ENCODE measurements around the gene FGFR3.
A peak's percentile ranks its signal among the peaks of the same experiment; 100 is the strongest.

The FGFR3 gene

GRCh38 chr4:1760521-1761071, 32.5 kb upstream of the FGFR3 start:
- TF ChIP-seq, protein P1, sequence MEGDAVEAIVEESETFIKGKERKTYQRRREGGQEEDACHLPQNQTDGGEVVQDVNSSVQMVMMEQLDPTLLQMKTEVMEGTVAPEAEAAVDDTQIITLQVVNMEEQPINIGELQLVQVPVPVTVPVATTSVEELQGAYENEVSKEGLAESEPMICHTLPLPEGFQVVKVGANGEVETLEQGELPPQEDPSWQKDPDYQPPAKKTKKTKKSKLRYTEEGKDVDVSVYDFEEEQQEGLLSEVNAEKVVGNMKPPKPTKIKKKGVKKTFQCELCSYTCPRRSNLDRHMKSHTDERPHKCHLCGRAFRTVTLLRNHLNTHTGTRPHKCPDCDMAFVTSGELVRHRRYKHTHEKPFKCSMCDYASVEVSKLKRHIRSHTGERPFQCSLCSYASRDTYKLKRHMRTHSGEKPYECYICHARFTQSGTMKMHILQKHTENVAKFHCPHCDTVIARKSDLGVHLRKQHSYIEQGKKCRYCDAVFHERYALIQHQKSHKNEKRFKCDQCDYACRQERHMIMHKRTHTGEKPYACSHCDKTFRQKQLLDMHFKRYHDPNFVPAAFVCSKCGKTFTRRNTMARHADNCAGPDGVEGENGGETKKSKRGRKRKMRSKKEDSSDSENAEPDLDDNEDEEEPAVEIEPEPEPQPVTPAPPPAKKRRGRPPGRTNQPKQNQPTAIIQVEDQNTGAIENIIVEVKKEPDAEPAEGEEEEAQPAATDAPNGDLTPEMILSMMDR (IDR thresholded peaks at IDR 0.05; ENCODE audit: extremely low read depth, missing control alignments), result no peak
- no peak for DNase-seq (ENCODE audit: low spot score)

DNA sequence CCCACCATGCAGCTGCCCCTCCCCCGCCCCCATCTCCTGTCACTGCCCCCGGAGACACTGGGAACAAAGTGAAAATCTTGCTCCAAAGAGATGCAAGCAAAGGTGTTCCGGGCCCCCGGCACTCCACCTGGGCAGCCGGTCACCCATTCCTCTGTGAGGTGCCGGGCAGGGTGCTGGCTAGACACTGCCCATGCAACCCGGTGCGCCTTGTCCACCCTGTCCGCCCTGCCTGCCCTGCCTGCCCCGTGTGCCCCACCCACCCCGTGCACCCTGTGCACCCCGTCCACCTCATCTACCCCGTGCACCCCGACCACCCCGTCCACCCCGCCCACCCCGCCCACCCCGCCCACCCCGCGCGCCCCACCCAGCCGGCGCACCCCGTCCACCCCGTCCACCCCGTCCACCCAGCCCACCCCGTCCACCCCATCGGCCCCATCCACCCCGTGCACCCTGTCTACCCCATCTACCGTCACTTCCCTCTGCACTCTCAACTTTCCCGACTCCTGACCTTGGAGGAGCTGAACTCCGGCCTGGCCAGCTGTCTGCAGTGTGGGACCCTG, 31.9 kb upstream of the FGFR3 start:
- DNase-seq (ENCODE audit: low spot score), result no peak
- TF ChIP-seq, protein P1 (IDR thresholded peaks at IDR 0.05; ENCODE audit: extremely low read depth, missing control alignments), result no peak

DNA sequence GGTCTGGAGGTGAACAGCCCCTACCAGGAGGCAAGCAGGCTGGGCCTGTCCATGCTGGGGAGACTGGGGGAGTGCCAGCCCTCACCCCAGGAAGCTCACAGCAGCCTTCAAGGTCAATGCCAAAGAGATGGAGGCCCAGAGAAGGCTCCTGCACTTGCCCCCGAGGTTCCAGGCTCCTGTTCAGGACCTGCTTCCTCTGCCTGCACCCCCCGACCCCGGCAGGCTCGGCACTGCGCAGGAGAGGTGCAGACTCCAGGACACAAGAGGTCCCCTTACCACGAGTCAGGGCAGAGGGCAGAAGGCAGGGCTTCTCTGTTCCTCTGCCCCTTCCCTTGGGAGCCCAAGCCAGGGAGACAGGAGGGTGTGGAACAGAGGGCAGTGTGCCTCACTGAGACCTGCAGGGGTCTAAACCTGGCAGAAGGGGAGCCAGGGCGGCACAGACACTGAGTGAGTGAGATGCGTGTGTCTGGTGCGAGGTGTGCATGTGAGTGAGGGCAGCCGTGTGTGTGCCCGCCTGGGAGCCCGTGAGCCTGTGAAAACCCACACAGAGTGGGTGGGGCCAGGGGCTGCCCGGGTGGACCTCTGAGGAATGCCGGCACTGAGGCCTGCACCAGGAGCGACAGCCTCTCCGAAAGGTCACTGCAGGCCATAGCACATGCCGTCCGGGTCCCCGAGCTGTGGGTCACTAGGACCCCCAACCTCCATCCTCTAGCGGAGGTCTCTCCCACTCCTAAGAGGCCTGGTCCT, 30.7 kb upstream of the FGFR3 start:
- DNase-seq (ENCODE audit: low spot score), result no peak
- TF ChIP-seq, protein P1 (IDR thresholded peaks at IDR 0.05; ENCODE audit: extremely low read depth, missing control alignments), result no peak

- TF ChIP-seq, protein P1 (IDR thresholded peaks at IDR 0.05; ENCODE audit: extremely low read depth, missing control alignments), result no peak
- DNase-seq (ENCODE audit: low spot score), result no peak
Measured at GRCh38 chr4:1763070-1763549, 30.0 kb upstream of the FGFR3 start.

GRCh38 chr4:1763550-1764080, 29.5 kb upstream of the FGFR3 start:
- DNase-seq (ENCODE audit: low spot score), result peak; percentile 77
- TF ChIP-seq, protein P1 (IDR thresholded peaks at IDR 0.05; ENCODE audit: extremely low read depth, missing control alignments), result no peak

DNA sequence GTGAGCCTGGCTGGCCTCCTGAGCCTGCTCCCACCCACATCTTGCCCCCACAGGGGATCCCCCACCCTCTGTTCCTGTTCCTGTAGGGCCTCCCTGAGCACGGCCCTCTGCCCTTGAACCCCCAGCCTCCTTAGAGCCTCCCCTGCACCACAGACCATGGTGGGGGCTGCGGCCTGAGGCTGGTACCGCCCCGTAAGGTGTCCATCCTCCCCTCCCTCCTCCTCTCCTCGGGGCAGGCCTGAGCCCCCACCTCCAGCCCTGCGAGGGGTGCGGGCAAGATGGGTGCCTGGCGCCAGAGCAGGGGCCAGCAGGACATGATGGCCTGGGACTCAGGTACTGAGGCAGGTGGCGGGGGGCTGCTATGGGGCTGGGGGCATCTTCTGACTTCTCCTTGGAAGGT, 28.4 kb upstream of the FGFR3 start:
- TF ChIP-seq, protein P1 (IDR thresholded peaks at IDR 0.05; ENCODE audit: extremely low read depth, missing control alignments), result no peak

More for the DNA sequence above, 28.4 kb upstream of the FGFR3 start:
- DNase-seq (ENCODE audit: low spot score), result no peak
